ENCODE data around the gene WDR72. TPM values are rescaled to one million over a fixed set of nuclear protein-coding genes. Genes with fewer than 3 reads are reported as not detected.

WDR72 gene
- total and polyA plus RNA-seq, 2 of the 4 experiments (the other 2 are of a cell fraction), result not detected

- Histone ChIP-seq H4K20me1 (ENCODE audit: insufficient read depth, low read length) (no peaks in the 10 kb centered on the region), H3K18ac (ENCODE audit: low read depth, low read length) (no peak overlapping the region), H3K9me3 (ENCODE audit: control insufficient read depth, insufficient read depth, low read length) (peaks cover 3% of the 10 kb centered on the region), H3K23ac (ENCODE audit: low read depth, low read length) (no peak overlapping the region), H3K56ac (ENCODE audit: extremely low read depth, insufficient read depth, low read length) (no peak overlapping the region), H3K4me2 (ENCODE audit: low read depth, low read length) (no peak overlapping the region), H2BK120ac (ENCODE audit: low read depth, low read length) (no peak overlapping the region), H4K91ac (ENCODE audit: insufficient read depth, low read depth, low read length) (no peak overlapping the region), H3K9me1 (ENCODE audit: insufficient read depth, low read length) (no peaks in the 10 kb centered on the region), H3K4me3 (ENCODE audit: insufficient read depth, low read depth, low read length) (no peak overlapping the region), H3K9ac (ENCODE audit: low read depth, low read length) (no peak overlapping the region), H3K4me1 (ENCODE audit: control insufficient read depth, insufficient read depth, low read length) (no peaks in the 10 kb centered on the region), H3K4ac (ENCODE audit: low read depth, low read length) (no peak overlapping the region), H2BK5ac (ENCODE audit: low read depth, low read length, poor library complexity, severe bottlenecking) (no peak overlapping the region), H3K79me1 (ENCODE audit: low read depth in 1 of 2, low read length in 2 of 2) (no peaks in the 10 kb centered on the region), H4K8ac (ENCODE audit: low read depth in 2 of 2, low read length in 2 of 2) (no peak overlapping the region), H3K14ac (replicated peaks; ENCODE audit: low read depth, low read length) (no peak overlapping the region), H2BK15ac (ENCODE audit: low read depth, low read length) (no peak overlapping the region), H3K36me3 (ENCODE audit: control insufficient read depth, insufficient read depth, low read length) (no peaks in the 10 kb centered on the region), H4K5ac (ENCODE audit: low read depth, low read length) (no peak overlapping the region), H3K27me3 (ENCODE audit: control insufficient read depth, insufficient read depth, low read length) (no peaks in the 10 kb centered on the region), H2AK9ac (replicated peaks; ENCODE audit: low read depth, low read length, poor library complexity) (no peak overlapping the region), H3K27ac (ENCODE audit: insufficient read depth, low read length) (no peak overlapping the region), H2BK20ac (ENCODE audit: low read depth, low read length) (no peak overlapping the region), H2AK5ac (ENCODE audit: low read depth, low read length) (no peak overlapping the region), H2AFZ (replicated peaks; ENCODE audit: low read length, poor library complexity) (no peak overlapping the region)
- in situ Hi-C loops (cut with MboI; ENCODE audit: low sequenced_read_pairs), result no loop called here
- CTCF ChIA-PET, result no interaction called here
- no CpG with 5 or more reads among the region's 6 CpGs for WGBS, 2 experiments (ENCODE audit: extremely low coverage in 2 of 2, insufficient read length in 1 of 2)
- no peak for DNase-seq
- POLR2A ChIA-PET (ENCODE audit: unreplicated experiment), result no interaction called here
- intact Hi-C loops (cut with micrococcal nuclease), result no loop called here
- dilution Hi-C loops (cut with HindIII; ENCODE audit: low sequenced_read_pairs, unreplicated experiment), result no loop called here
- BruUV-seq (replicated peaks), result no TSS peak
- TF ChIP-seq MAZ (IDR thresholded peaks at IDR 0.05; ENCODE audit: borderline replicate concordance, low read depth, low read length), result no peak
- no peak for TF ChIP-seq MAFK (IDR thresholded peaks at IDR 0.05; ENCODE audit: low read depth, low read length)
- no peak for TF ChIP-seq BHLHE40 (IDR thresholded peaks at IDR 0.05; ENCODE audit: low read depth, low read length)
- TF ChIP-seq FOS (IDR thresholded peaks at IDR 0.05; ENCODE audit: low read depth, low read length), result no peak
- TF ChIP-seq NFE2L2 (IDR thresholded peaks at IDR 0.05; ENCODE audit: low read depth, low read length), result no peak
- TF ChIP-seq ELK1 (IDR thresholded peaks at IDR 0.05; ENCODE audit: borderline replicate concordance, low read depth, low read length), result no peak
- no peak for TF ChIP-seq CHD1 (IDR thresholded peaks at IDR 0.05; ENCODE audit: low read depth, low read length)
- no peak for TF ChIP-seq POLR2A (IDR thresholded peaks at IDR 0.05; ENCODE audit: low read depth, low read length)
- no peak for TF ChIP-seq RCOR1 (IDR thresholded peaks at IDR 0.05; ENCODE audit: insufficient replicate concordance, low read length)
- no peak for TF ChIP-seq SMC3 (IDR thresholded peaks at IDR 0.05; ENCODE audit: low read depth, low read length)
- TF ChIP-seq USF2 (IDR thresholded peaks at IDR 0.05; ENCODE audit: low read depth, low read length), result no peak
- TF ChIP-seq, protein P1, sequence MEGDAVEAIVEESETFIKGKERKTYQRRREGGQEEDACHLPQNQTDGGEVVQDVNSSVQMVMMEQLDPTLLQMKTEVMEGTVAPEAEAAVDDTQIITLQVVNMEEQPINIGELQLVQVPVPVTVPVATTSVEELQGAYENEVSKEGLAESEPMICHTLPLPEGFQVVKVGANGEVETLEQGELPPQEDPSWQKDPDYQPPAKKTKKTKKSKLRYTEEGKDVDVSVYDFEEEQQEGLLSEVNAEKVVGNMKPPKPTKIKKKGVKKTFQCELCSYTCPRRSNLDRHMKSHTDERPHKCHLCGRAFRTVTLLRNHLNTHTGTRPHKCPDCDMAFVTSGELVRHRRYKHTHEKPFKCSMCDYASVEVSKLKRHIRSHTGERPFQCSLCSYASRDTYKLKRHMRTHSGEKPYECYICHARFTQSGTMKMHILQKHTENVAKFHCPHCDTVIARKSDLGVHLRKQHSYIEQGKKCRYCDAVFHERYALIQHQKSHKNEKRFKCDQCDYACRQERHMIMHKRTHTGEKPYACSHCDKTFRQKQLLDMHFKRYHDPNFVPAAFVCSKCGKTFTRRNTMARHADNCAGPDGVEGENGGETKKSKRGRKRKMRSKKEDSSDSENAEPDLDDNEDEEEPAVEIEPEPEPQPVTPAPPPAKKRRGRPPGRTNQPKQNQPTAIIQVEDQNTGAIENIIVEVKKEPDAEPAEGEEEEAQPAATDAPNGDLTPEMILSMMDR (conservative IDR thresholded peaks at IDR 0.05; ENCODE audit: low read depth, low read length), result no peak
- TF ChIP-seq MXI1 (IDR thresholded peaks at IDR 0.05; ENCODE audit: borderline replicate concordance, low read depth, low read length), result no peak
- no peak for TF ChIP-seq RAD21 (IDR thresholded peaks at IDR 0.05; ENCODE audit: low read length)
- no peak for TF ChIP-seq RFX5 (IDR thresholded peaks at IDR 0.05; ENCODE audit: low read depth, low read length)
- no peak for TF ChIP-seq CEBPB (IDR thresholded peaks at IDR 0.05; ENCODE audit: low read depth, low read length)
- ATAC-seq (ENCODE audit: low read depth), result no peak
These were observed 222.9 kb downstream of the WDR72 start for GRCh38 chr15:53536479-53537120.

All from IMR-90 (cell line).